IMR-90 (cell line): ENCODE results near the gene PLCB3. TPM values are rescaled to one million over a fixed set of nuclear protein-coding genes. Genes with fewer than 3 reads are reported as not detected.

ENCODE experiments used
- ATAC-seq: fragments of 200-7000 bp; cut with Tn5 transposase; 2 replicates; pipeline ENCODE4 v1.9.1; 2020; ENCODE audit warnings: low read depth, mild to moderate bottlenecking, moderate library complexity
- BruUV-seq: library from RNA; stranded (reverse); fragments of 400-500 nt; replicated peaks from 2 replicates; lab custom pipeline; 2021; lab: Mats Ljungman, UMichigan
- CTCF ChIA-PET: fragments of 300-600 bp; formaldehyde crosslinking; extraction: SDS; loops from one replicate; lab custom pipeline; 2021; ENCODE audit warnings: antibody characterized with exemption; lab: Yijun Ruan, JAX
- POLR2A ChIA-PET: fragments of 300-600 bp; sonication (Branson Sonifier 250); formaldehyde crosslinking; loops from one replicate; lab custom pipeline; 2022; ENCODE audit warnings: antibody characterized with exemption; ENCODE audit not compliant: unreplicated experiment; lab: Charles Lee
- DNase-seq: peaks from one replicate; pipeline ENCODE4 v3.0.0; 2013
- H2AFZ ChIP-seq: replicated peaks from 2 replicates; pipeline ENCODE3; 2013; ENCODE audit warnings: low read length, mild to moderate bottlenecking; ENCODE audit not compliant: poor library complexity
- H2AK5ac ChIP-seq: 2 replicates; pipeline ENCODE4 v1.6.1; 2013; ENCODE audit warnings: low read depth, low read length, inconsistent platforms
- H2AK9ac ChIP-seq: replicated peaks from 2 replicates; pipeline ENCODE3; 2013; ENCODE audit warnings: mild to moderate bottlenecking, low read depth, low read length, moderate library complexity; ENCODE audit not compliant: poor library complexity
- H2BK120ac ChIP-seq: 2 replicates; pipeline ENCODE4 v1.6.1; 2013; ENCODE audit warnings: low read depth, low read length, inconsistent platforms
- H2BK15ac ChIP-seq: 3 replicates; pipeline ENCODE4 v1.6.1; 2013; ENCODE audit warnings: low read depth, low read length, inconsistent platforms
- H2BK20ac ChIP-seq: 2 replicates; pipeline ENCODE4 v1.6.1; 2013; ENCODE audit warnings: low read depth, mild to moderate bottlenecking, inconsistent platforms, low read length, moderate library complexity
- H2BK5ac ChIP-seq: 2 replicates; pipeline ENCODE4 v1.6.1; 2013; ENCODE audit warnings: mild to moderate bottlenecking, low read depth, low read length, inconsistent platforms; ENCODE audit not compliant: poor library complexity, severe bottlenecking
- H3K14ac ChIP-seq: replicated peaks from 2 replicates; pipeline ENCODE4 v1.6.1; 2013; ENCODE audit warnings: low read depth, low read length, inconsistent platforms
- H3K18ac ChIP-seq: 2 replicates; pipeline ENCODE4 v1.6.1; 2013; ENCODE audit warnings: low read depth, low read length, control low read depth
- H3K23ac ChIP-seq: 2 replicates; pipeline ENCODE4 v1.6.1; 2013; ENCODE audit warnings: low read depth, low read length, inconsistent platforms
- H3K27ac ChIP-seq: 2 replicates; pipeline ENCODE4 v1.5.1; 2013; ENCODE audit warnings: mild to moderate bottlenecking, control low read depth, low read length; ENCODE audit not compliant: insufficient read depth
- H3K27me3 ChIP-seq: 2 replicates; pipeline ENCODE4 v1.6.1; 2013; ENCODE audit warnings: low read length; ENCODE audit not compliant: control insufficient read depth, insufficient read depth
- H3K36me3 ChIP-seq: 2 replicates; pipeline ENCODE4 v1.6.1; 2013; ENCODE audit warnings: low read length, mixed read lengths; ENCODE audit not compliant: control insufficient read depth, insufficient read depth
- H3K4ac ChIP-seq: 2 replicates; pipeline ENCODE4 v1.6.1; 2013; ENCODE audit warnings: low read depth, low read length, inconsistent platforms
- H3K4me1 ChIP-seq: 2 replicates; pipeline ENCODE4 v1.6.1; 2013; ENCODE audit warnings: low read length, mixed read lengths; ENCODE audit not compliant: control insufficient read depth, insufficient read depth
- H3K4me2 ChIP-seq: 2 replicates; pipeline ENCODE4 v1.6.1; 2013; ENCODE audit warnings: low read depth, mild to moderate bottlenecking, control low read depth, low read length, moderate library complexity
- H3K4me3 ChIP-seq: 2 replicates; pipeline ENCODE4 v1.5.1; 2013; ENCODE audit warnings: low read depth, mild to moderate bottlenecking, control low read depth, low read length, moderate library complexity; ENCODE audit not compliant: insufficient read depth
- H3K56ac ChIP-seq: 2 replicates; pipeline ENCODE4 v1.6.1; 2013; ENCODE audit warnings: low read length, inconsistent platforms; ENCODE audit not compliant: insufficient read depth; ENCODE audit errors: extremely low read depth
- H3K79me1 ChIP-seq, 2 experiments: 2 replicates each; pipeline ENCODE4 v1.6.1; 2013; ENCODE audit warnings: low read length in 2 of 2, inconsistent platforms in 1 of 2, low read depth in 1 of 2
- H3K9ac ChIP-seq: 2 replicates; pipeline ENCODE4 v1.6.1; 2013; ENCODE audit warnings: low read depth, low read length, control low read depth
- H3K9me1 ChIP-seq: 2 replicates; pipeline ENCODE4 v1.6.1; 2013; ENCODE audit warnings: low read length, inconsistent platforms; ENCODE audit not compliant: insufficient read depth
- H3K9me3 ChIP-seq: 2 replicates; pipeline ENCODE4 v1.6.1; 2013; ENCODE audit warnings: low read length; ENCODE audit not compliant: control insufficient read depth, insufficient read depth
- H4K20me1 ChIP-seq: 2 replicates; pipeline ENCODE4 v1.6.1; 2013; ENCODE audit warnings: low read length, inconsistent platforms; ENCODE audit not compliant: insufficient read depth
- H4K5ac ChIP-seq: 2 replicates; pipeline ENCODE4 v1.6.1; 2013; ENCODE audit warnings: mild to moderate bottlenecking, low read depth, low read length, control low read depth
- H4K8ac ChIP-seq, 2 experiments: 2 replicates each; pipeline ENCODE4 v1.6.1; 2013; ENCODE audit warnings: low read depth in 2 of 2, low read length in 2 of 2, control low read depth in 1 of 2, inconsistent platforms in 1 of 2
- H4K91ac ChIP-seq: 2 replicates; pipeline ENCODE4 v1.6.1; 2013; ENCODE audit warnings: low read depth, low read length, inconsistent platforms; ENCODE audit not compliant: insufficient read depth
- CHD1 ChIP-seq: IDR thresholded peaks from 2 replicates; pipeline ENCODE4 v1.6.1; 2012; ENCODE audit warnings: low read depth, low read length, improper control_type of control experiment
- FOS ChIP-seq: fragments of 150-350 bp; IDR thresholded peaks from 2 replicates; pipeline ENCODE4 v1.6.1; 2016; ENCODE audit warnings: low read depth, low read length
- POLR2A ChIP-seq: IDR thresholded peaks from 2 replicates; pipeline ENCODE4 v1.6.1; 2012; ENCODE audit warnings: mild to moderate bottlenecking, low read depth, low read length
- RFX5 ChIP-seq: IDR thresholded peaks from 2 replicates; pipeline ENCODE4 v1.8.0; 2012; ENCODE audit warnings: low read depth, mild to moderate bottlenecking, low read length, moderate library complexity
- WGBS, 2 experiments: methylation state at CpG; one replicate each; pipeline versions ENCODE4 v1.1.5 to v1.1.7; 2013; ENCODE audit warnings: missing lambda C conversion rate in 2 of 2; ENCODE audit not compliant: insufficient read length in 1 of 2; ENCODE audit errors: extremely low coverage in 2 of 2; 5-methylcytosine and 5-hydroxymethylcytosine counted together
- dilution Hi-C: fragments of 300-500 bp; cut with HindIII; formaldehyde crosslinking; loops from one replicate; pipeline ENCODE4 v1.14.3; 2018; ENCODE audit warnings: low sequenced_read_pairs; ENCODE audit not compliant: unreplicated experiment
- in situ Hi-C: fragments of 300-500 bp; cut with MboI; formaldehyde crosslinking; loops from 3 replicates; pipeline ENCODE4 v1.14.3; 2019; ENCODE audit warnings: low sequenced_read_pairs, inconsistent platforms, mixed read lengths
- intact Hi-C: fragments of 100-400 bp; cut with micrococcal nuclease; formaldehyde crosslinking; loops from 2 replicates; pipeline ENCODE4 v1.10.0; 2022
- polyA plus RNA-seq, 3 experiments: library from polyadenylated mRNA; depleted of rRNA; stranded (reverse); fragments of >200 nt; gene quantifications; 2 replicates each; pipeline ENCODE4 v1.2.3, GENCODE V29; 2012; ENCODE audit warnings: low replicate concordance in 1 of 3
- total RNA-seq: library from RNA; depleted of rRNA; stranded (reverse); fragments of >200 nt; gene quantifications from 2 replicates; pipeline ENCODE4 v1.2.3, GENCODE V29; 2012
- TF ChIP-seq, protein P1 (sequence below): conservative IDR thresholded peaks from 2 replicates; pipeline ENCODE4 v1.5.1; 2012; ENCODE audit warnings: mild to moderate bottlenecking, low read depth, low read length, improper control_type of control experiment
- TF ChIP-seq, protein P2 (sequence below): fragments of 150-350 bp; IDR thresholded peaks from 2 replicates; pipeline ENCODE4 v1.6.1; 2016; ENCODE audit warnings: low read depth, mild to moderate bottlenecking, low read length, moderate library complexity, borderline replicate concordance

Gene PLCB3
- total and polyA plus RNA-seq, 2 of the 4 experiments (the other 2 are of a cell fraction): 23.9 to 24.9 TPM

DNA sequence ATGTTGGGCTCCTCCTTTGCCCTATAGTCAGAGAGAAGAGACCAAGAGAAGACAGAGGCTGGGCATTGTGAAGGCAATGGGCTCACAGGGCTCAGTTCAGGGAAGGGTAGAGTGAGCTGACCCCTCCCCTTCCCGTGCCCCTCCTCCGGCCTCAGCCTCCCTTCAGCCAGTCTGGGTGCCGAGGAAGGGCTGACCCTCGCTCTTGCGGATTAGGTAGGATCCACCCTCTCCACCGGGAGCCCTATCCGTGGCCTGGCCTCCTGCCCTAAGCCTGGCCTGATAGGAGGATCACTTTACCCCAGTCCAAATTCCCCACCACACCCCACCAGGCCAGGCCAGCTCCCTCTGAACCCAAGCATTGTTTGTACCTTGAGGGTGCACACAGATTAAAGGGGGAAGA is 2.8 kb upstream of the PLCB3 start:
- Histone ChIP-seq H4K8ac (no peak overlapping the region), H2BK15ac (no peak overlapping the region), H3K4ac (no peak overlapping the region), H2AK9ac (peak overlapping the region; percentile 83), H3K27ac (no peak overlapping the region), H3K27me3 (no peaks in the 10 kb centered on the region), H4K5ac (no peak overlapping the region), H2BK20ac (no peak overlapping the region), H3K4me3 (no peak overlapping the region), H2AK5ac (peak overlapping the region; percentile 77), H3K36me3 (peaks cover 6% of the 10 kb centered on the region), H3K79me1 (peaks cover 8 to 36% of the 10 kb centered on the region in 2 experiments), H4K91ac (no peak overlapping the region), H3K14ac (no peak overlapping the region), H3K23ac (no peak overlapping the region), H3K56ac (no peak overlapping the region), H3K9me3 (no peaks in the 10 kb centered on the region), H3K9me1 (no peaks in the 10 kb centered on the region), H4K20me1 (peaks cover 22% of the 10 kb centered on the region), H2BK120ac (no peak overlapping the region), H3K4me2 (no peak overlapping the region), H2BK5ac (no peak overlapping the region), H3K18ac (no peak overlapping the region), H3K9ac (no peak overlapping the region), H3K4me1 (peaks cover 13% of the 10 kb centered on the region), H2AFZ (no peak overlapping the region)
- no TSS peak for BruUV-seq
- dilution Hi-C loops: no loop called here
- CTCF ChIA-PET: no interaction called here
- DNase-seq: no peak
- no CpG with 5 or more reads among the region's 7 CpGs for WGBS, 2 experiments
- TF ChIP-seq, protein P1, sequence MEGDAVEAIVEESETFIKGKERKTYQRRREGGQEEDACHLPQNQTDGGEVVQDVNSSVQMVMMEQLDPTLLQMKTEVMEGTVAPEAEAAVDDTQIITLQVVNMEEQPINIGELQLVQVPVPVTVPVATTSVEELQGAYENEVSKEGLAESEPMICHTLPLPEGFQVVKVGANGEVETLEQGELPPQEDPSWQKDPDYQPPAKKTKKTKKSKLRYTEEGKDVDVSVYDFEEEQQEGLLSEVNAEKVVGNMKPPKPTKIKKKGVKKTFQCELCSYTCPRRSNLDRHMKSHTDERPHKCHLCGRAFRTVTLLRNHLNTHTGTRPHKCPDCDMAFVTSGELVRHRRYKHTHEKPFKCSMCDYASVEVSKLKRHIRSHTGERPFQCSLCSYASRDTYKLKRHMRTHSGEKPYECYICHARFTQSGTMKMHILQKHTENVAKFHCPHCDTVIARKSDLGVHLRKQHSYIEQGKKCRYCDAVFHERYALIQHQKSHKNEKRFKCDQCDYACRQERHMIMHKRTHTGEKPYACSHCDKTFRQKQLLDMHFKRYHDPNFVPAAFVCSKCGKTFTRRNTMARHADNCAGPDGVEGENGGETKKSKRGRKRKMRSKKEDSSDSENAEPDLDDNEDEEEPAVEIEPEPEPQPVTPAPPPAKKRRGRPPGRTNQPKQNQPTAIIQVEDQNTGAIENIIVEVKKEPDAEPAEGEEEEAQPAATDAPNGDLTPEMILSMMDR: no peak
- TF ChIP-seq RFX5: no peak
- TF ChIP-seq POLR2A: no peak
- TF ChIP-seq, protein P2, sequence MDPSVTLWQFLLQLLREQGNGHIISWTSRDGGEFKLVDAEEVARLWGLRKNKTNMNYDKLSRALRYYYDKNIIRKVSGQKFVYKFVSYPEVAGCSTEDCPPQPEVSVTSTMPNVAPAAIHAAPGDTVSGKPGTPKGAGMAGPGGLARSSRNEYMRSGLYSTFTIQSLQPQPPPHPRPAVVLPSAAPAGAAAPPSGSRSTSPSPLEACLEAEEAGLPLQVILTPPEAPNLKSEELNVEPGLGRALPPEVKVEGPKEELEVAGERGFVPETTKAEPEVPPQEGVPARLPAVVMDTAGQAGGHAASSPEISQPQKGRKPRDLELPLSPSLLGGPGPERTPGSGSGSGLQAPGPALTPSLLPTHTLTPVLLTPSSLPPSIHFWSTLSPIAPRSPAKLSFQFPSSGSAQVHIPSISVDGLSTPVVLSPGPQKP: no peak
- TF ChIP-seq CHD1: no peak
- no peak for TF ChIP-seq FOS
- intact Hi-C loops: no loop called here
- POLR2A ChIA-PET: no interaction called here
- no peak for ATAC-seq
- in situ Hi-C loops: no loop called here
